ENCODE measurements around the gene LRRC27.
"Not testable (repeated sequence)": the region's sequence is repeated elsewhere in the genome, so short reads cannot be mapped to it uniquely, and the experiment has no call there.

GRCh38 chr10:132314881-132315280, 17.1 kb upstream of the LRRC27 start:
- not testable (repeated sequence) for TF ChIP-seq CTCF (conservative IDR thresholded peaks at IDR 0.05 in 1 of 2, IDR thresholded peaks at IDR 0.05 in 1 of 2; ENCODE audit: low read depth in 1 of 2, low read length in 2 of 2); EZH2 (IDR thresholded peaks at IDR 0.05; ENCODE audit: low read length, missing control alignments)
